WI38 (cell line): Measurements from ENCODE around the gene DTNBP1.

ENCODE experiments used
- H3K4me3 ChIP-seq: 2 replicates; pipeline ENCODE4 v1.5.1; 2011; ENCODE audit warnings: low read depth, mild to moderate bottlenecking, control low read depth, low read length
- CTCF ChIP-seq: IDR thresholded peaks from 2 replicates; pipeline ENCODE4 v1.5.1; 2012; ENCODE audit warnings: low read depth, mild to moderate bottlenecking, control low read depth, low read length

DTNBP1 gene

GRCh38 chr6:15538106-15538505 is 124.7 kb downstream of the DTNBP1 start:
- TF ChIP-seq CTCF: no peak

GRCh38 chr6:15536198-15536955 is 126.5 kb downstream of the DTNBP1 start:
- no peak overlapping the region for H3K4me3 ChIP-seq
- no peak for TF ChIP-seq CTCF

More at GRCh38 chr6:15538106-15538505, 124.7 kb downstream of the DTNBP1 start:
- H3K4me3 ChIP-seq: no peak overlapping the region

GRCh38 chr6:15535495-15536197 is 127.2 kb downstream of the DTNBP1 start:
- no peak overlapping the region for H3K4me3 ChIP-seq
- TF ChIP-seq CTCF: no peak

- no peak for TF ChIP-seq CTCF
- H3K4me3 ChIP-seq: no peak overlapping the region
These were observed 127.9 kb downstream of the DTNBP1 start for GRCh38 chr6:15534974-15535373.

- no peak overlapping the region for H3K4me3 ChIP-seq
- TF ChIP-seq CTCF: no peak
These were observed 129.3 kb downstream of the DTNBP1 start for GRCh38 chr6:15533379-15534026.

- TF ChIP-seq CTCF: no peak
- no peak overlapping the region for H3K4me3 ChIP-seq
These were observed 130.9 kb downstream of the DTNBP1 start for GRCh38 chr6:15531973-15532372.

- no peak overlapping the region for H3K4me3 ChIP-seq
- TF ChIP-seq CTCF: no peak
These were observed 132.4 kb downstream of the DTNBP1 start for GRCh38 chr6:15530411-15530810.
